H1 (cell line): ENCODE results near the gene RCBTB1. TPM values are rescaled to one million over a fixed set of nuclear protein-coding genes. Genes with fewer than 3 reads are reported as not detected.

Experiments
- BCL11A ChIP-seq, 2 experiments: IDR thresholded peaks; one replicate each; pipeline ENCODE4 v1.6.1; 2011; ENCODE audit warnings: low read depth in 2 of 2, low read length in 2 of 2, mild to moderate bottlenecking in 2 of 2
- CHD1 ChIP-seq: IDR thresholded peaks from 2 replicates; pipeline ENCODE4 v1.6.1; 2012; ENCODE audit warnings: low read depth, low read length, improper control_type of control experiment
- GABPA ChIP-seq: IDR thresholded peaks from 2 replicates; pipeline ENCODE4 v1.6.1; 2011; ENCODE audit warnings: mild to moderate bottlenecking, low read length, moderate library complexity, borderline replicate concordance; ENCODE audit not compliant: insufficient read depth
- JUND ChIP-seq: IDR thresholded peaks from 2 replicates; pipeline ENCODE4 v1.6.1; 2011; ENCODE audit warnings: mild to moderate bottlenecking, improper control_type of control experiment, low read length
- KDM1A ChIP-seq: fragments of 200-600, 300-600 bp; sonication (generic); IDR thresholded peaks from 2 replicates; pipeline ENCODE4 v1.7.1; 2016; ENCODE audit warnings: mild to moderate bottlenecking, low read length, borderline replicate concordance
- RNF2 ChIP-seq: fragments of 200-900, 300-1000 bp; sonication (generic); IDR thresholded peaks from 2 replicates; pipeline ENCODE4 v1.7.1; 2016; ENCODE audit warnings: borderline replicate concordance, low read depth, mild to moderate bottlenecking, antibody characterized with exemption, low read length; ENCODE audit not compliant: poor library complexity, severe bottlenecking; ENCODE audit errors: missing control alignments
- SAP30 ChIP-seq: fragments of 300-600 bp; sonication (generic); IDR thresholded peaks from 2 replicates; pipeline ENCODE4 v1.7.1; 2012; ENCODE audit warnings: low read length, moderate library complexity, mild to moderate bottlenecking, inconsistent platforms; ENCODE audit not compliant: insufficient read depth, insufficient replicate concordance
- SIRT6 ChIP-seq: IDR thresholded peaks from one replicate; pipeline ENCODE4 v1.7.1; 2012; ENCODE audit warnings: low read length, inconsistent platforms
- SP1 ChIP-seq: IDR thresholded peaks from 2 replicates; pipeline ENCODE4 v1.6.1; 2011; ENCODE audit warnings: low read depth, low read length
- SP2 ChIP-seq: IDR thresholded peaks from 2 replicates; pipeline ENCODE4 v1.6.1; 2012; ENCODE audit warnings: mild to moderate bottlenecking, low read length, inconsistent platforms
- polyA plus RNA-seq, 7 experiments: library from polyadenylated mRNA; depleted of rRNA in 3 of 7; stranded (reverse) in 5 of 7; unstranded in 2 of 7; fragments of >200 nt in 5 of 7; fragments of 200-250 nt in 2 of 7; gene quantifications; 1 replicate in 5 of 7; 2 replicates in 1 of 7; 4 replicates in 1 of 7; pipeline versions ENCODE4 v1.2.1 to v1.2.3, GENCODE V29; 2011 to 2013; ENCODE audit warnings: missing spikeins in 2 of 7, mixed read lengths in 2 of 7
- total RNA-seq: library from RNA; stranded (reverse); fragmentation: NEBNext Ultra II Directional; extraction: Animal tissue kit (Norgen Biotek cat#: 25700); gene quantifications from 2 replicates; pipeline ENCODE4 v1.2.1, GENCODE V29; 2021

The RCBTB1 gene
- total and polyA plus RNA-seq, 2 of the 8 experiments (the other 6 are each of a cell fraction or from before 2014, with no cell fraction given) = 13.7 to 29.8 TPM

- TF ChIP-seq SP2 (no peak), KDM1A (no peak), BCL11A (IDR thresholded peaks at IDR 0.05; ENCODE audit: low read depth in 2 of 2, low read length in 2 of 2) (no peak), SP1 (no peak), CHD1 (no peak), SIRT6 (no peak), JUND (no peak), SAP30 (no peak), GABPA (no peak), RNF2 (no peak)
Measured at GRCh38 chr13:49629196-49629938, 44.0 kb upstream of the RCBTB1 start (continued).
